HCT116 (cell line): ENCODE data around the gene ARHGAP8. TPM values are rescaled to one million over a fixed set of nuclear protein-coding genes. Genes with fewer than 3 reads are reported as not detected.

Experiments used
- ATAC-seq: fragments of 200-7000 bp; cut with Tn5 transposase; 2 replicates; pipeline ENCODE4 v1.9.1; 2020; ENCODE audit warnings: mild to moderate bottlenecking, moderate library complexity
- BruUV-seq: library from RNA; stranded (reverse); fragments of 400-500 nt; replicated peaks from 2 replicates; lab custom pipeline; 2021; lab: Mats Ljungman, UMichigan
- CTCF ChIA-PET: fragments of 300-600 bp; sonication (Branson Sonifier 250); formaldehyde crosslinking; loops from one replicate; lab custom pipeline; 2021; ENCODE audit warnings: antibody characterized with exemption; lab: Charles Lee
- POLR2A ChIA-PET: fragments of 300-600, 350-600 bp; sonication (Branson Sonifier 250); formaldehyde crosslinking; loops from one replicate; lab custom pipeline; 2021; ENCODE audit warnings: antibody characterized with exemption; lab: Charles Lee
- RAD21 ChIA-PET, 2 experiments: fragments of 300-600 bp; sonication (Branson Sonifier 250); formaldehyde crosslinking; loops; one replicate each; lab custom pipeline; 2023; ENCODE audit warnings: low total read pairs in 2 of 2; ENCODE audit not compliant: uncharacterized antibody in 2 of 2, unreplicated experiment in 2 of 2, low non-redundant PET in 1 of 2; lab: Charles Lee
- DNase-seq: peaks from one replicate; pipeline ENCODE4 v3.0.0-alpha.2; 2010; ENCODE audit warnings: low read depth, low spot score
- H2AFZ ChIP-seq: fragments of 200-600 bp; shearing (Covaris generic), sonication (generic); 2 replicates; pipeline ENCODE4 v1.6.1; 2017; ENCODE audit warnings: low read depth, mixed run types, mixed read lengths, antibody characterized with exemption, low read length; ENCODE audit not compliant: poor library complexity, severe bottlenecking
- H3K27ac ChIP-seq: 2 replicates; pipeline ENCODE4 v1.5.1; 2012; ENCODE audit warnings: low read depth, low read length
- H3K27me3 ChIP-seq: fragments of 200-600 bp; sonication (generic); 2 replicates; pipeline ENCODE4 v1.6.1; 2016; ENCODE audit warnings: mixed run types, low read length, mixed read lengths; ENCODE audit not compliant: insufficient read depth
- H3K36me3 ChIP-seq, 2 experiments: fragments of 200-500 bp in 1 of 2; fragments of 200-600 bp in 1 of 2; sonication (Bioruptor generic) in 1 of 2; sonication (generic) in 1 of 2; 2 replicates each; pipeline versions ENCODE4 v1.5.1 to v1.6.1; 2014 to 2016; ENCODE audit warnings: low read length in 2 of 2, inconsistent platforms in 1 of 2, mixed read lengths in 1 of 2, mixed run types in 1 of 2; ENCODE audit not compliant: insufficient read depth in 2 of 2, control insufficient read depth in 1 of 2
- H3K4me1 ChIP-seq, 2 experiments: fragments of 200-600 bp in 1 of 2; sonication (generic) in 1 of 2; 2 replicates each; pipeline versions ENCODE4 v1.5.1 to v1.6.1; 2012 to 2017; ENCODE audit warnings: low read length in 2 of 2, inconsistent platforms in 1 of 2, mild to moderate bottlenecking in 1 of 2, mixed read lengths in 1 of 2, mixed run types in 1 of 2, moderate library complexity in 1 of 2; ENCODE audit not compliant: insufficient read depth in 2 of 2, control insufficient read depth in 1 of 2
- H3K4me2 ChIP-seq: fragments of 200-600 bp; sonication (generic); 2 replicates; pipeline ENCODE4 v1.6.1; 2017; ENCODE audit warnings: mixed run types, low read length, mixed read lengths
- H3K4me3 ChIP-seq, 2 experiments: fragments of 200-600 bp in 1 of 2; sonication (generic) in 1 of 2; replicated peaks in 1 of 2; 2 replicates each; pipeline ENCODE4 v1.5.1; 2011 to 2016; ENCODE audit warnings: low read length in 2 of 2, control low read depth in 1 of 2, low read depth in 1 of 2, mild to moderate bottlenecking in 1 of 2, mixed read lengths in 1 of 2, mixed run types in 1 of 2
- H3K79me2 ChIP-seq: fragments of 200-600 bp; sonication (generic); 2 replicates; pipeline ENCODE4 v1.6.1; 2017; ENCODE audit warnings: mild to moderate bottlenecking, mixed run types, low read length, moderate library complexity, mixed read lengths; ENCODE audit not compliant: insufficient read depth
- H3K9ac ChIP-seq: fragments of 200-600 bp; sonication (generic); 2 replicates; pipeline ENCODE4 v1.6.1; 2016; ENCODE audit warnings: low read length, mixed read lengths
- H3K9me2 ChIP-seq: fragments of 200-600 bp; sonication (generic), shearing (Covaris generic); 2 replicates; pipeline ENCODE4 v1.6.1; 2017; ENCODE audit warnings: mixed run types, mild to moderate bottlenecking, moderate library complexity; ENCODE audit not compliant: insufficient read depth
- H3K9me3 ChIP-seq, 2 experiments: fragments of 200-500 bp in 1 of 2; fragments of 200-600 bp in 1 of 2; sonication (Bioruptor generic) in 1 of 2; sonication (generic) in 1 of 2; 2 replicates each; pipeline ENCODE4 v1.6.1; 2014 to 2017; ENCODE audit warnings: low read length in 2 of 2, mixed read lengths in 2 of 2, inconsistent platforms in 1 of 2, low read depth in 1 of 2, mild to moderate bottlenecking in 1 of 2, mixed run types in 1 of 2, moderate library complexity in 1 of 2; ENCODE audit not compliant: control insufficient read depth in 1 of 2, insufficient read depth in 1 of 2
- H4K20me1 ChIP-seq: fragments of 200-600 bp; sonication (generic), shearing (Covaris generic); 2 replicates; pipeline ENCODE4 v1.6.1; 2017; ENCODE audit warnings: mixed run types, mild to moderate bottlenecking, moderate library complexity; ENCODE audit not compliant: insufficient read depth
- ATF3 ChIP-seq: IDR thresholded peaks from 2 replicates; pipeline ENCODE4 v1.6.1; 2012
- CBX3 ChIP-seq: IDR thresholded peaks from 2 replicates; pipeline ENCODE4 v1.6.1; 2012; ENCODE audit warnings: low read depth
- CEBPB ChIP-seq: IDR thresholded peaks from 2 replicates; pipeline ENCODE4 v1.6.1; 2012; ENCODE audit warnings: low read depth
- EGR1 ChIP-seq: IDR thresholded peaks from 2 replicates; pipeline ENCODE4 v1.6.1; 2012; ENCODE audit warnings: low read depth
- EZH2phosphoT487 ChIP-seq: fragments of 200-600 bp; IDR thresholded peaks from 2 replicates; pipeline ENCODE4 v1.6.1; 2018; ENCODE audit warnings: antibody characterized with exemption, borderline replicate concordance
- JUND ChIP-seq: IDR thresholded peaks from 2 replicates; pipeline ENCODE4 v1.6.1; 2012
- POLR2AphosphoS5 ChIP-seq: IDR thresholded peaks from 2 replicates; pipeline ENCODE4 v1.6.1; 2011; ENCODE audit warnings: mild to moderate bottlenecking, low read depth, low read length, moderate library complexity
- REST ChIP-seq: IDR thresholded peaks from 2 replicates; pipeline ENCODE4 v1.6.1; 2012; ENCODE audit warnings: low read depth
- SIN3A ChIP-seq: IDR thresholded peaks from 2 replicates; pipeline ENCODE4 v1.6.1; 2012; ENCODE audit warnings: low read depth
- TCF7L2 ChIP-seq: IDR thresholded peaks from 2 replicates; pipeline ENCODE4 v1.7.0; 2011; ENCODE audit warnings: borderline replicate concordance, inconsistent platforms; ENCODE audit not compliant: insufficient read depth, insufficient read length; ENCODE audit errors: extremely low read depth
- YY1 ChIP-seq: IDR thresholded peaks from 2 replicates; pipeline ENCODE4 v1.6.1; 2011; ENCODE audit warnings: low read length, low read depth, moderate library complexity, mild to moderate bottlenecking; ENCODE audit not compliant: insufficient replicate concordance; ENCODE audit errors: extremely low read depth
- ZBTB33 ChIP-seq: IDR thresholded peaks from 2 replicates; pipeline ENCODE4 v1.6.1; 2011; ENCODE audit warnings: mild to moderate bottlenecking, low read length, moderate library complexity; ENCODE audit not compliant: insufficient replicate concordance; ENCODE audit errors: extremely low read depth
- intact Hi-C: fragments of 100-400 bp; cut with micrococcal nuclease; formaldehyde crosslinking; loops from 2 replicates; pipeline ENCODE4 v1.10.0; 2022
- total RNA-seq: library from RNA; stranded (reverse); gene quantifications from one replicate; pipeline ENCODE4 v1.2.1, GENCODE V29; 2021; ENCODE audit not compliant: unreplicated experiment

The ARHGAP8 gene
- total RNA-seq, 1 experiment from 2014 or later = 67.5 TPM

- intact Hi-C loops = no loop called here
- RAD21 ChIA-PET = no interaction called here
- no TSS peak for BruUV-seq
- peaks cover 9% of the 10 kb centered on the region; the same call in 1 of the 2 replicates for H4K20me1 ChIP-seq
- H3K4me2 ChIP-seq = peak overlapping the region; percentile 56; the same call in 1 of the 2 replicates
- peaks cover 47 to 53% of the 10 kb centered on the region in 2 experiments for H3K4me1 ChIP-seq
- H3K36me3 ChIP-seq = peaks cover 0 to 4% of the 10 kb centered on the region in 2 experiments; a peak in 1 of 4 replicates
- H3K79me2 ChIP-seq = peaks cover 99% of the 10 kb centered on the region
- TF ChIP-seq YY1 (no peak), JUND (no peak), REST (no peak), SIN3A (no peak), ZBTB33 (no peak), CEBPB (no peak), POLR2AphosphoS5 (no peak), ATF3 (no peak), TCF7L2 (no peak), EZH2phosphoT487 (no peak), CBX3 (no peak), EGR1 (no peak)
- TF ChIP-seq, all 23 proteins: peak for 0
- no peak overlapping the region for H3K4me3 ChIP-seq
- no peak overlapping the region for H2AFZ ChIP-seq
- CTCF ChIA-PET = no interaction called here
- no peaks in the 10 kb centered on the region for H3K27me3 ChIP-seq
- H3K9ac ChIP-seq = no peak overlapping the region
- no peaks in the 10 kb centered on the region for H3K9me2 ChIP-seq
- ATAC-seq (no peak), DNase-seq (no peak)
- POLR2A ChIA-PET = no interaction called here
- peak overlapping the region; percentile 22; the same call in 1 of the 2 replicates for H3K27ac ChIP-seq
- H3K9me3 ChIP-seq = no peaks in the 10 kb centered on the region
Measured at GRCh38 chr22:44759001-44759400, 6.6 kb downstream of the ARHGAP8 start.
